ENCODE results near the gene ESRRA. TPM values are rescaled to one million over a fixed set of nuclear protein-coding genes. Genes with fewer than 3 reads are reported as not detected.

Gene ESRRA
- total and polyA plus RNA-seq, 9 of the 15 experiments (the other 6 are each of a cell fraction or from before 2014, with no cell fraction given), result 0.27 to 89.7 (median 23.7) TPM

GRCh38 chr11:64340671-64341335 lies 35.5 kb downstream of the ESRRA start (continued):
- peak; percentile 66 for TF ChIP-seq TFAP4 (CRISPR knock-in tag; IDR thresholded peaks at IDR 0.05; ENCODE audit: borderline replicate concordance)
- no peak for TF ChIP-seq TEAD1 (CRISPR knock-in tag; IDR thresholded peaks at IDR 0.05)
- no peak for TF ChIP-seq DACH1 (IDR thresholded peaks at IDR 0.05; ENCODE audit: partially characterized antibody)
- no peak for TF ChIP-seq HNRNPK (IDR thresholded peaks at IDR 0.05; ENCODE audit: low read depth, low read length, poor library complexity, severe bottlenecking)
- 0 out of 2 replicates have a peak, but pooled peaks have one; percentile 15 for TF ChIP-seq CTBP1 (IDR thresholded peaks at IDR 0.05; ENCODE audit: borderline replicate concordance)
- no peak for TF ChIP-seq PRMT5 (CRISPR knock-in tag; IDR thresholded peaks at IDR 0.05)
- no peak for TF ChIP-seq HDAC3 (IDR thresholded peaks at IDR 0.05; ENCODE audit: borderline replicate concordance, partially characterized antibody)
- no peak for TF ChIP-seq ZNF583 (CRISPR knock-in tag; IDR thresholded peaks at IDR 0.05)
- TF ChIP-seq PREB (CRISPR knock-in tag; IDR thresholded peaks at IDR 0.05), result no peak
- TF ChIP-seq NRF1 (conservative IDR thresholded peaks at IDR 0.05 in 1 of 2, IDR thresholded peaks at IDR 0.05 in 1 of 2), result 0 out of 4 replicates have a peak, but pooled peaks of 1 of the 2 experiments have one; percentile 26
- no peak for TF ChIP-seq C11orf30 (IDR thresholded peaks at IDR 0.05; ENCODE audit: low read depth)
- TF ChIP-seq CBX3 (IDR thresholded peaks at IDR 0.05; ENCODE audit: borderline replicate concordance in 1 of 2, low read length in 2 of 2), result 0 out of 3 replicates have a peak, but pooled peaks of 1 of the 2 experiments have one; percentile 67
- no peak for TF ChIP-seq ZNF134 (CRISPR knock-in tag; conservative IDR thresholded peaks at IDR 0.05)
- no peak for TF ChIP-seq ZNF146 (CRISPR knock-in tag; IDR thresholded peaks at IDR 0.05; ENCODE audit: unreplicated experiment)
- no peak for TF ChIP-seq FOXJ2 (tag; IDR thresholded peaks at IDR 0.05)
- no peak for TF ChIP-seq XRCC3 (IDR thresholded peaks at IDR 0.05)
- TF ChIP-seq TAF7 (tag; IDR thresholded peaks at IDR 0.05), result no peak
- no peak for TF ChIP-seq XRCC4 (IDR thresholded peaks at IDR 0.05; ENCODE audit: extremely low read depth, insufficient read depth, insufficient read length)
- no peak for TF ChIP-seq BRD4 (IDR thresholded peaks at IDR 0.05)
- TF ChIP-seq JUNB (CRISPR knock-in tag; conservative IDR thresholded peaks at IDR 0.05), result no peak
- TF ChIP-seq ZEB2 (IDR thresholded peaks at IDR 0.05), result 0 out of 2 replicates have a peak, but pooled peaks have one; percentile 24
- no peak for TF ChIP-seq MTA2 (IDR thresholded peaks at IDR 0.05; ENCODE audit: low read depth)
- TF ChIP-seq ZBTB11 (CRISPR knock-in tag; IDR thresholded peaks at IDR 0.05), result no peak
